ENCODE measurements around the gene FAIM2.

DNA sequence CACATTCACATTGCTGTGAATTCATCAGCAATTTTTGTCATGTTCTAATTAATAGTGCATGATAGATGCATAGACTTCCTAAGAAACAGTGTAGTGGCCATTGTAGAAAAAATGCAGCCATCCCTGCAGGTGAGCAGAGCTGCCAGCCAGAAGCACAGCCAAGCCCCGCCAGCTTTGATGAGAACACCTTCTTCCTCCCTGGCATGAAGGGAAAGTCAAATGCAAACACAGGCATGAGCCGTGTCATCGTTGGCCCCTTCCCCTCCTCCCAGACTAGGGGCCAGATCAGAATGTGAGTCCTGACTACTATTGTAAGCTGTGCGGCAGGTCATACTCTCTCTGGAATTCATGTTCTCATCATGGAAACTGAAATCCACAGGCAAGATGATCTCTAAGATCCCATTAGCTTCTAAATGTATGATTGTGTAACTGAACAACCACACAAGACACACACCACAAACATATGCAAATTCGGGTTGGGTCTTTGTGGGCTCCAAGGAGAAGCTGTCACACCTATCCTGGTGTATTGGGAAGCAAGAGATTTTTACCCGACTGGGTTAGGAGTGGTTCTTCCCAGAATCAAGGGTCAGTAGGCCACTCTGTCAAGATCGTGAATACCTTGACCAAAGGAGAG is 44.0 kb upstream of the FAIM2 start:
- TF ChIP-seq CTCF (IDR thresholded peaks at IDR 0.05) (no peak), POLR2AphosphoS5 (IDR thresholded peaks at IDR 0.05) (no peak), POLR2A (IDR thresholded peaks at IDR 0.05) (no peak)
